Raji (cell line): ENCODE measurements around the gene STOX2.

Experiments
- POLR2A ChIP-seq: IDR thresholded peaks from 2 replicates; pipeline ENCODE4 v1.6.1; 2011; ENCODE audit warnings: low read depth, low read length, control low read depth; ENCODE audit not compliant: insufficient read depth

Gene STOX2

GRCh38 chr4:183876268-183876934 is 28.7 kb upstream of the STOX2 start:
- no peak for TF ChIP-seq POLR2A

- TF ChIP-seq POLR2A, result no peak
Measured at GRCh38 chr4:183878251-183878970, 26.7 kb upstream of the STOX2 start.

DNA sequence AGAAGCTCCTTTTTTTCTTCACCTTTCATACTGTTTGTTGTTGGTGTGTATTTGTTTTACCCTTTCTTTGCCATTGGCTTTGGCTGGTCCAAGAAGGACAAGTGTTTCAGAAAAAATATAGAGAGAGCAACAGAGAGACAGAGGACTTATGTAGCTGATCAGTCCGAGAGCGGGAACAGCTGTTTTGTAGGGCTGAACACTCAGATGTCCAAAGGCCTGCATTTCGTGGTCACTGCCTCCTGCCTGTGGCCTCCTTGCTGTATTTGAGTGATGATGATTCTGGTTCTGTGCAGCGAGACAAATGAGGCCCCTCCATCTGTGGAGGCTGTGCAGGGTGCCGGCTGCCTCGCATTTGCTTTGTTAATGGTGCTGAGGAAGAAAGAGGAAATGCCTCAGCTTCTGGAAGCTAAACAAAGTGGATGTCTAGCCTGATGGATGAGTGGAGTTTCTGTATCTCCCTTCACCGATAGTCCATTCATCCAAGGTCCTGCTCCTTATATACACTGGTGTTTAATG is 19.8 kb upstream of the STOX2 start:
- no peak for TF ChIP-seq POLR2A

GRCh38 chr4:183887351-183887750 is 17.8 kb upstream of the STOX2 start:
- TF ChIP-seq POLR2A, result no peak

DNA sequence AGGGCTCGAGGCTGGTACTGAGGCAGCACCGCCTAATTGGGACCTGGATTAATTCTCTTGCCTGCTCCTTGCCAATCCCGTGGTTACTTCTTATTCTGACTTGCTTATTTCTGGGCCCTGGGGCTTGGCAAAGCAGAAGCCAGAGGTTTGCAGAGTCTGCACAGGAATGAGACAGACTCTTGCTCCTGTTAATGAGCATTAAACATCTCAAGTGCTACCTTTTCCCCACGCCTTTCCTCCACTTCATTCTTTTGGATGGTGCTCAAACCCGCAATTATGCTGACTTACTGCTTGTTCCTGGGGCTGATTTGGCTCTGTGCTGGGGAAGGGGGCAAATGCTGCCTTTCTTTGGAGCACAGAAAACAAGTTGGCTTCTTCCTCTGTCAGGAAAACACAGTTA is 16.5 kb upstream of the STOX2 start:
- no peak for TF ChIP-seq POLR2A

DNA sequence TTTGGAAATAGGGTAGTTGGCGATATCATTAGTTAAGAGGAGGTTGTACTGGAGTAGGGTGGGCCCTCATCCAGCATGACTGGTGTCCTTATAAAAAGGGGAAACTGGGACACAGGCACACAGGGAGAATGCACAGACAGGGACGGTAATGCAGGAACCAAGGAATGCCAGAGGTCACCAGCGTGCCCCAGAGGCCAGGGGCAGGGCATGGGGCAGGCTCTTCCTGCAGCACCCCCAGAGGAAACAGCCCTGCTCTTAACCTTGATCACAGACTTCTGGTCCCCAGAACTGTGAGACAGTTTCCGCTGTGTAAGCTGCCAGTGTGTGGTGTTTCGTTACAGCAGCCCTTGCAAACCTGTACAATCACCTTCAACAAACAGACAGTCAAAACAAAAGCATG is 15.9 kb upstream of the STOX2 start:
- TF ChIP-seq POLR2A, result no peak

DNA sequence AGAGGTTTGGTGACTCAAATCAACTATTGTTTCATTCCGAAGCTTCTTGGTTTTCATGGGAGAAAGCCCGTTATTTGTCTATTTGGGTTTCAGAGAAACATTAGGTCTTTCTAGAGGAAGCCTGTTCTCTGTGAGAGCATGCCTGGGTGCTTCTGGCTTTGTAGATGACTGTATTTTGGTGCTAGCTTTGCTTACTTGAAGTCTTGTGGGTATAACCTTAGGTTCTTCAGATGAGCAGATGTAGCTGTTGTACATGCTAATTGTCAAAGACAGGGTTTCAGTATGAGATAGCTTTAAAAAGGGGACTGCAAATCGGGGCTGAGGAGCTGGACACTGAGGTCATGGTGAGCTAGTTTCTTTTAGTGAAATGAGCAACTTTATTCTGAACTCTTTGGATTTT is 7.9 kb upstream of the STOX2 start:
- TF ChIP-seq POLR2A, result no peak

DNA sequence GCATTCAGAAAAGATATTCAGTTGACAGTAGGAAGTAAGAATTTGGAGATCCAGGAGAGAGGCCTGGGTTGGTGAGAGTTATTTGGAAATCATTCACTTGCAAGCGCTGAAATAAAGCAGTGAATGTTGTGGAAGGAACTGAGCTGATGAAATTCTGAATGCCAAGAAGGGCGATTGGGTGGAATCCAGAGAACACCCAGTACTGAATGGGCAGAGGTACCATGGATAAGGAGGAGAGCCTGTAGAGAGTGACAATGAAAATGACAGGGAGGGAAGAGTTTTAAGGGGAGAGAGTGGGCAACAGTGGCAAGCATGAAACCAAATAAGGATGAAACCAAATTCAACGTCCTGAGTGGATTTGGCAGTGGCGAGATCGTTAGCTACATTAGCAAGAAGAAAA is 6.7 kb upstream of the STOX2 start:
- no peak for TF ChIP-seq POLR2A

- no peak for TF ChIP-seq POLR2A
Measured at GRCh38 chr4:183903021-183903760, 1.9 kb upstream of the STOX2 start.

DNA sequence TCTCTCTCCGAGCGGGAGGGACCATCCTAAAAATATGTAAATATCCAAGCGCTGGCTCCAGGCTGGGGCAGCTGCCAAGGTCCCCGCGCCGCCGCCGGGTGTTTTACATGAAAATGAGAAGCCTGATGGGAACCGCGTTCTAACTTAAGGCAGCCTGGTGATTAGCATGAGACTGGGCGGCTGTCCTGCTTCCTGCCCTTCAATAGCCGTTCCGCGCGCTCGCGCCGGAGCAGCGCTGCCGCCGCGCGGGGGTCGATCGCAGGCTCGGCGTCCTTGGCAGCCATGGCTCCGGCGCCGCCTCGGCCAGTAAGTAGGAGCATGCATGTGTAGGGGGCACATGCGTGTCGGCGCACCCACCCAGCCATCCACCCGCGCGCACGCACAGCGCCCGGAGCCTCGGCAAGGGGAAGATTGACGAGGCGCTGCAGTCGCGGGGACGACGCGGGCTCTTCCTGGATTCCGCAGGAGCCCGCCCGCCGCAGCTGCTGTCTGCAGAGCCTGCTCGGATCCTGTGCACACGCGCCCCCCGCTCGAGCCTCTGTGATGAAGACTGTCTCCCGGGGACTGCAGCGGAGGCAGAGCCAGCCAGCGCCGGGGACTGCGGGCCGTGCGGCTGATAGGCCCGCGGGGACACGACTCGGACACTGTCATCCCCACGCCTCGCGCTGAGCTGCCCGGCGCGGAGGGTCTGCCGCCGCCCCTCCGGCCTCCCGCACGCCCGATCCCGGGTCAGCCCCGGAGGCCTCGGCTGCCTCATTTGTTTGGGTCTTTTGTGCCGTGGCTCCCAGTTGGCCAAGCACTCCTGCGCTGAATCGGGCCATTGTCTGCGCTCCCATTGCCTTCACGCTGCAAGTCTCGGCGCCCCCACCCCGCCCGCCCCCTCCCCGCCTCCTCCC is 734 bp downstream of the STOX2 start:
- no peak for TF ChIP-seq POLR2A

DNA sequence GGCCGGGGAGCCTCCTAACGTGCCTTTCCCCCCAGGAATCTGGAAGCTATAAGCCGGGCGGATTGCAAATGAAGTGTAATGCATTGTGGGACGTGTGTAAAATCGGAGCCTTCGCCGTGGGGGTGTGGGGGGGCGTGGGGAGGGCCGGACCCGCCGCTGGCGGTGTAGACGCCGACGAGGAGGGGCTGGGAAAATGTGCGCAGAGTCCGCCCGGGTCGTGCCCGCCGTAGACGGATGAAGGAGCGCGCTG is 1.3 kb downstream of the STOX2 start:
- TF ChIP-seq POLR2A, result no peak

- TF ChIP-seq POLR2A, result no peak
Measured at GRCh38 chr4:183906739-183907651, 1.9 kb downstream of the STOX2 start.

GRCh38 chr4:183907871-183908683 is 3.0 kb downstream of the STOX2 start:
- TF ChIP-seq POLR2A, result no peak
